ENCODE results near the gene EVI2B.

- TF ChIP-seq ZFX (IDR thresholded peaks at IDR 0.05) (no peak), CTCF (conservative IDR thresholded peaks at IDR 0.05) (no peak)
Measured at GRCh38 chr17:31310886-31311285, 3.0 kb downstream of the EVI2B start.

Data from C4-2B (cell line).